MM.1S (cell line): ENCODE results near the gene HSPA1A.

Experiments
- DNase-seq: peaks from one replicate; pipeline ENCODE4 v3.0.0-alpha.2; 2015
- H2AFZ ChIP-seq: fragments of 300-600 bp; sonication (generic); 2 replicates; pipeline ENCODE4 v1.6.0; 2016; ENCODE audit warnings: antibody characterized with exemption, low read length
- H3F3A ChIP-seq: fragments of 300-600 bp; sonication (generic); 2 replicates; pipeline ENCODE4 v1.6.1; 2016; ENCODE audit warnings: mild to moderate bottlenecking, antibody characterized with exemption, low read length, moderate library complexity, mixed read lengths; ENCODE audit not compliant: insufficient read depth
- H3K27ac ChIP-seq: fragments of 300-600 bp; sonication (generic); 2 replicates; pipeline ENCODE4 v1.5.1; 2016; ENCODE audit warnings: mild to moderate bottlenecking, low read length
- H3K27me3 ChIP-seq: fragments of 300-600 bp; sonication (generic); replicated peaks from 2 replicates; pipeline ENCODE4 v1.6.0; 2016; ENCODE audit warnings: low read length; ENCODE audit not compliant: insufficient read depth
- H3K36me3 ChIP-seq: fragments of 300-600 bp; sonication (generic); replicated peaks from 2 replicates; pipeline ENCODE4 v1.6.1; 2016; ENCODE audit warnings: mild to moderate bottlenecking, low read length, mixed read lengths; ENCODE audit not compliant: insufficient read depth
- H3K4me1 ChIP-seq: fragments of 300-600 bp; sonication (generic); 2 replicates; pipeline ENCODE4 v1.6.1; 2016; ENCODE audit warnings: low read length, mixed read lengths
- H3K4me2 ChIP-seq: fragments of 300-600 bp; sonication (generic); 2 replicates; pipeline ENCODE4 v1.6.0; 2016; ENCODE audit warnings: low read depth, low read length
- H3K4me3 ChIP-seq: fragments of 300-600 bp; sonication (generic); 2 replicates; pipeline ENCODE4 v1.5.1; 2016; ENCODE audit warnings: low read length, mixed read lengths
- H3K79me2 ChIP-seq: fragments of 300-600 bp; sonication (generic); 2 replicates; pipeline ENCODE4 v1.6.1; 2016; ENCODE audit warnings: mixed run types, low read length, mixed read lengths
- H3K9ac ChIP-seq: fragments of 300-600 bp; sonication (generic); 2 replicates; pipeline ENCODE4 v1.6.1; 2016; ENCODE audit warnings: low read length, mixed read lengths
- H3K9me2 ChIP-seq: fragments of 300-600 bp; sonication (generic); replicated peaks from 2 replicates; pipeline ENCODE4 v1.6.1; 2016; ENCODE audit warnings: mild to moderate bottlenecking, low read length, mixed read lengths; ENCODE audit not compliant: insufficient read depth
- H3K9me3 ChIP-seq: fragments of 300-600 bp; sonication (generic); replicated peaks from 2 replicates; pipeline ENCODE4 v1.6.1; 2016; ENCODE audit warnings: mild to moderate bottlenecking, low read length, mixed read lengths; ENCODE audit not compliant: insufficient read depth
- H4K20me1 ChIP-seq: fragments of 300-600 bp; sonication (generic); 2 replicates; pipeline ENCODE4 v1.6.1; 2016; ENCODE audit warnings: mild to moderate bottlenecking, low read length, moderate library complexity, mixed read lengths; ENCODE audit not compliant: insufficient read depth
- EZH2 ChIP-seq: fragments of 300-600 bp; sonication (generic); optimal IDR thresholded peaks from 2 replicates; pipeline ENCODE3; 2017; ENCODE audit warnings: low read depth, mild to moderate bottlenecking, antibody characterized with exemption, low read length, mixed read lengths
- EZH2phosphoT487 ChIP-seq: fragments of 300-600 bp; sonication (generic); IDR thresholded peaks from 2 replicates; pipeline ENCODE4 v1.6.1; 2018; ENCODE audit warnings: antibody characterized with exemption, low read length
- TF ChIP-seq, protein P1 (sequence below): fragments of 300-600 bp; sonication (generic); IDR thresholded peaks from 2 replicates; pipeline ENCODE4 v1.5.1; 2016; ENCODE audit warnings: antibody characterized with exemption, low read length, mixed read lengths

HSPA1A gene

DNA sequence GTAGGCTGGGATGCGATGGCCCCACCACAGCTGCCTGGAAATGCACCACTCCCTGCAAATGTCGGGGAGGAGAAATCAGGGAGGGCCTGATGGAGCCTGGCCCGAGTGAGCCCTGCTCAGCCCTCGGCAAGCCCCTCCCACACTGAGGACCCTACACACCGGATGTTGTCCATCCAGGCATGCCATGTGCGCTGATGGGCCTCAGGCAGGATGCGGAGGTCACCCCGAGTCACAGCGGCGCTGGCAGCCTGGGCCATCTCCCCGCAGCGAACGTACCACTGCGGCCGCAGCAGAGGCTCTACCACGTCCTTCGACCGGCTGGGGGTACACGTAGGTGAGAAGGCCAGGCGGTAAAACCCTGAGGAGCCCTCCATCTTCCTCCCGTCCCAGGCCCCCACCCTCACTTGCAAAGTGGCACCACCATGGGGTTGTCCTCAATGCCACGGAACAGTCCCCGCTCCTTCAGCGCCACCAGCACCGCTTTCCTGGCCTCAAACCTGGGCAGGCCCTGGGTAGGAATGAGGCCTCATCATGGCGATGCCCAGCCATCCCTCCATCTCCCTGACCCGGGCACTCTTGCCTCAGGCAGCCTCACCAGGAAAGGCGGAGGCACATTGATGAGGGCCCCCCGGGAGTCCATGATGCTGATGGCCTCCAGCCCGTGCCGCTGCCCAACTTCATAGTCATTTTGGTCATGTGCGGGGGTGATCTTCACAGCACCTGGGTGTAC lies 33.1 kb upstream of the HSPA1A start:
- Histone ChIP-seq H3K4me1 (peaks cover 14% of the 10 kb centered on the region), H3K9me2 (no peaks in the 10 kb centered on the region), H3K9ac (no peak overlapping the region), H3K27ac (no peak overlapping the region), H3K4me2 (no peak overlapping the region), H3F3A (peaks cover 25% of the 10 kb centered on the region), H3K27me3 (no peaks in the 10 kb centered on the region), H3K79me2 (peaks cover 62% of the 10 kb centered on the region), H4K20me1 (no peaks in the 10 kb centered on the region), H3K9me3 (no peaks in the 10 kb centered on the region), H2AFZ (no peak overlapping the region), H3K36me3 (peaks cover 24% of the 10 kb centered on the region), H3K4me3 (no peak overlapping the region)
- TF ChIP-seq EZH2phosphoT487 (no peak), EZH2 (no peak)
- TF ChIP-seq, protein P1, sequence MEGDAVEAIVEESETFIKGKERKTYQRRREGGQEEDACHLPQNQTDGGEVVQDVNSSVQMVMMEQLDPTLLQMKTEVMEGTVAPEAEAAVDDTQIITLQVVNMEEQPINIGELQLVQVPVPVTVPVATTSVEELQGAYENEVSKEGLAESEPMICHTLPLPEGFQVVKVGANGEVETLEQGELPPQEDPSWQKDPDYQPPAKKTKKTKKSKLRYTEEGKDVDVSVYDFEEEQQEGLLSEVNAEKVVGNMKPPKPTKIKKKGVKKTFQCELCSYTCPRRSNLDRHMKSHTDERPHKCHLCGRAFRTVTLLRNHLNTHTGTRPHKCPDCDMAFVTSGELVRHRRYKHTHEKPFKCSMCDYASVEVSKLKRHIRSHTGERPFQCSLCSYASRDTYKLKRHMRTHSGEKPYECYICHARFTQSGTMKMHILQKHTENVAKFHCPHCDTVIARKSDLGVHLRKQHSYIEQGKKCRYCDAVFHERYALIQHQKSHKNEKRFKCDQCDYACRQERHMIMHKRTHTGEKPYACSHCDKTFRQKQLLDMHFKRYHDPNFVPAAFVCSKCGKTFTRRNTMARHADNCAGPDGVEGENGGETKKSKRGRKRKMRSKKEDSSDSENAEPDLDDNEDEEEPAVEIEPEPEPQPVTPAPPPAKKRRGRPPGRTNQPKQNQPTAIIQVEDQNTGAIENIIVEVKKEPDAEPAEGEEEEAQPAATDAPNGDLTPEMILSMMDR = no peak
- no peak for DNase-seq

DNA sequence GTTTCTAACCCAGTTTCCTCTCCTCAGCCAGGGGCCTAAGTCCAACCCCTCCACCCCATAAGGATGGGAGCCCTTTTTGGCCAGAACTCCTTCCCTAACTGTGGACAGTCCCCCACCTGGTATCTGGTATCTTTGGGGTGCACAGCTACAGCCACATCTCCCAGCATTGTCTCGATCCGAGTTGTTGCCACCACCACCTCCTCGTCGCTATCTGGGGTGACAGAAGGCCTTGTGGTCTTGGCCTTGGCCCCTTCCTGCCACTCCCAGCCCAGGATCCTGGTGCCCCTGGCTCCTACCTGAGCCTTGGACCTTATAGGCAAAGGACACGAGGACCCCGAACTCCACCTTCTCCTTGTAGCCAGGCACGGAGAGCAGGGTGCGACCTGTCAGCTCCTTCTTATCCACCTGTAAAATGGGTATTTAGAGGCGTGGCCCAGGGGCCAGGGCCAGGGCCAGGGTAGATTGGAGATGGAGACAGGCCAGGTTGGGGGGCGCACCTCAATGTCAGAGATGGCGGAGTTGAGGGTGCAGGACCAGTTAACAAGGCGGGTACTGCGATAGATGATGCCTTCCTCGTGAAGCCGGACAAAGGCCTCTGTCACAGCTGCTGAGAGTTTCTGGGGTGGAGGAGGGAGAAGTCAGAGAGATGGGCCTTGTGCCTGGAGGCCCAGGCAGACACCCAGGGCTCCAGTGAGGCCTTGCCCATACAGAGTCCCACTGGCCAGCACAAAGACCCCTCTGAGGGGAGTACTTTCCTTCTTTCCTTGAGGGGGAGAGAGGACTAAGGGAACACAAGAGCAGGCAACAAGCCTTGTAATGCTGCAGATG lies 31.0 kb upstream of the HSPA1A start:
- Histone ChIP-seq H3F3A (peaks cover 10% of the 10 kb centered on the region), H3K9me3 (no peaks in the 10 kb centered on the region), H3K4me2 (no peak overlapping the region), H3K4me3 (no peak overlapping the region), H2AFZ (no peak overlapping the region), H4K20me1 (no peaks in the 10 kb centered on the region), H3K9me2 (no peaks in the 10 kb centered on the region), H3K79me2 (peaks cover 69% of the 10 kb centered on the region), H3K36me3 (peaks cover 24% of the 10 kb centered on the region), H3K9ac (no peak overlapping the region), H3K27me3 (no peaks in the 10 kb centered on the region), H3K4me1 (0 out of 2 replicates have a peak, but pooled peaks cover 3% of the 10 kb centered on the region), H3K27ac (no peak overlapping the region)
- DNase-seq = no peak
- TF ChIP-seq EZH2phosphoT487 (no peak), EZH2 (no peak)
- TF ChIP-seq, protein P1 = no peak

DNA sequence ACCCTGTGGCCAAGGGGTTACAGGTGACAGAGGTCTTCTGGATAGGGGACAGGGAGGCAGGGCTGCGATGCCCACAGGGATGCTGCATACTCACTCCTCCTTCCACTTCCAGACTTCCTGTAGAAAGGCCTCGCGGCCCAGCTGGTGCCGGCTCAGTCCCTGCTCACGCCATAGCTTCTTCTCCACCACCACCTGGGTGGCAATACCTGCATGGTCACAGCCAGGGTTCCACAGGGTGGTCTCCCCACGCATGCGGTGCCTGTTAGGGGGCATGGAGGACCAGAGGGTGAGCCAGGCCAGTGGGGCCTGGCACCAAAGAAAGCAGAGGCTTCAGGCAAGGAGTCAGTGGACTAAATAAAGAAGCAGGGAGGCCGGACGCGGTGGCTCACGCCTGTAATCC lies 29.9 kb upstream of the HSPA1A start:
- H3K27me3 ChIP-seq = no peaks in the 10 kb centered on the region
- peaks cover 14% of the 10 kb centered on the region for H3F3A ChIP-seq
- no peaks in the 10 kb centered on the region for H3K9me2 ChIP-seq
- TF ChIP-seq, protein P1 = no peak
- no peak for TF ChIP-seq EZH2phosphoT487
- H4K20me1 ChIP-seq = no peaks in the 10 kb centered on the region
- DNase-seq = no peak
- no peak overlapping the region for H3K9ac ChIP-seq
- no peak overlapping the region for H3K4me2 ChIP-seq
- H2AFZ ChIP-seq = no peak overlapping the region
- peaks cover 21% of the 10 kb centered on the region for H3K36me3 ChIP-seq
- peaks cover 8% of the 10 kb centered on the region for H3K4me1 ChIP-seq
- no peak overlapping the region for H3K27ac ChIP-seq
- H3K4me3 ChIP-seq = no peak overlapping the region
- H3K9me3 ChIP-seq = no peaks in the 10 kb centered on the region
- H3K79me2 ChIP-seq = peaks cover 73% of the 10 kb centered on the region
